GM21367 (cell line): ENCODE results near the gene SOST.

Source experiments
- ATAC-seq: cut with Tn5 transposase; IDR thresholded peaks from one replicate; pipeline ENCODE4 v1.9.1; 2021; ENCODE audit not compliant: unreplicated experiment

The SOST gene

GRCh38 chr17:43774304-43775250 is 16.0 kb upstream of the SOST start:
- no peak for ATAC-seq

- ATAC-seq = no peak
These were observed 14.5 kb upstream of the SOST start for GRCh38 chr17:43772877-43773648.

- no peak for ATAC-seq
These were observed 12.9 kb upstream of the SOST start for GRCh38 chr17:43771463-43771862.

GRCh38 chr17:43770957-43771356 is 12.4 kb upstream of the SOST start:
- no peak for ATAC-seq

GRCh38 chr17:43769859-43770258 is 11.3 kb upstream of the SOST start:
- no peak for ATAC-seq

- ATAC-seq = no peak
These were observed 10.8 kb upstream of the SOST start for GRCh38 chr17:43769426-43769825.

- ATAC-seq = no peak
These were observed 10.4 kb upstream of the SOST start for GRCh38 chr17:43768943-43769342.

GRCh38 chr17:43768382-43768781 is 9.8 kb upstream of the SOST start:
- no peak for ATAC-seq

GRCh38 chr17:43767713-43768059 is 9.1 kb upstream of the SOST start:
- no peak for ATAC-seq

GRCh38 chr17:43767053-43767712 is 8.6 kb upstream of the SOST start:
- ATAC-seq = no peak

- ATAC-seq = no peak
These were observed 7.9 kb upstream of the SOST start for GRCh38 chr17:43766413-43767052.

GRCh38 chr17:43760254-43760852 is 1.8 kb upstream of the SOST start:
- no peak for ATAC-seq

GRCh38 chr17:43759836-43760235 is 1.2 kb upstream of the SOST start:
- no peak for ATAC-seq

GRCh38 chr17:43758086-43758485 is 505 bp downstream of the SOST start:
- ATAC-seq = no peak

GRCh38 chr17:43757171-43757660 is 1.4 kb downstream of the SOST start:
- ATAC-seq = no peak

- ATAC-seq = no peak
These were observed 2.4 kb downstream of the SOST start for GRCh38 chr17:43756201-43756600.

GRCh38 chr17:43755389-43755875 is 3.2 kb downstream of the SOST start:
- no peak for ATAC-seq

GRCh38 chr17:43754947-43755346 is 3.6 kb downstream of the SOST start:
- ATAC-seq = no peak

- ATAC-seq = no peak
These were observed 5.0 kb downstream of the SOST start for GRCh38 chr17:43753493-43754129.

GRCh38 chr17:43750153-43750552 is 8.4 kb downstream of the SOST start:
- no peak for ATAC-seq
